ENCODE measurements around the gene LTF. TPM values are rescaled to one million over a fixed set of nuclear protein-coding genes. Genes with fewer than 3 reads are reported as not detected.
A peak's percentile ranks its signal among the peaks of the same experiment; 100 is the strongest.

Gene LTF
- total and polyA plus RNA-seq, 2 of the 13 experiments (the other 11 are each of a cell fraction or from before 2014, with no cell fraction given) = not detected

DNA sequence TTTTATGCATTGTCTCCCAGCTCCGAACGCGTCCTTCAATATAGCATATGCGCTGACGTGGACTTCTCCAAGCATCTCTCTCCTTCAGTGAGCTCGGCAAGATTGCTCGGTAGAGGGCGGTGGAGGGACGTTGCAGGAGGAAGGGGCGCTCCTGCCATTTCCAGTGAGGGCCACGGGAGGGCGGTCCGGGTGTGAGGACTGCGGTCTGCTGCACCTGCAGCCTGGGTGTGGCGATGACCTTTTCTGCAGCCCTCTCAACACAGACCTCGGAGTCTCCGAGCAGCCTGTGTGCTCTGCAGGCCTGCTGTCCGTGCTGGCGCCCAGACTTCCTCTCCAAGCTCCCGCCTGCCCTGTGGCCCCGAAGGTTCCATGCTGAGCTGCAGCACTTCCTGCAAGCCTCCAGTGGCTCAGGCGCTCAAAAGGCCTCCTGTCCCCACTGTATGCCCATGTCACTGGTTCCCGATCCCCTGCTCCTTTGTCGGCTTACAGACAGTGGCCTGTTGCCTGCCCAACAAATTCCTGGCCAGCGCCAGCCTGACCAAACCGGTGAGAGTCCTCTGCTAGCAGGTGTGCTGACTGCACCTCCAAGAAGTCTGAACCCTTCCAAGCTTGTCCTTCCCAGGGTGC lies 24.1 kb upstream of the LTF start (continued):
- TF ChIP-seq, protein P1, sequence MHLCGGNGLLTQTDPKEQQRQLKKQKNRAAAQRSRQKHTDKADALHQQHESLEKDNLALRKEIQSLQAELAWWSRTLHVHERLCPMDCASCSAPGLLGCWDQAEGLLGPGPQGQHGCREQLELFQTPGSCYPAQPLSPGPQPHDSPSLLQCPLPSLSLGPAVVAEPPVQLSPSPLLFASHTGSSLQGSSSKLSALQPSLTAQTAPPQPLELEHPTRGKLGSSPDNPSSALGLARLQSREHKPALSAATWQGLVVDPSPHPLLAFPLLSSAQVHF (CRISPR knock-in tag; IDR thresholded peaks at IDR 0.05) = no peak
- TF ChIP-seq ZSCAN31 (CRISPR knock-in tag; IDR thresholded peaks at IDR 0.05; ENCODE audit: low read depth) (peak; percentile 25; the same call in 1 of the 2 replicates), ZNF264 (CRISPR knock-in tag; IDR thresholded peaks at IDR 0.05) (no peak), ZNF678 (CRISPR knock-in tag; IDR thresholded peaks at IDR 0.05) (no peak), NAIF1 (CRISPR knock-in tag; IDR thresholded peaks at IDR 0.05; ENCODE audit: borderline replicate concordance) (no peak), YY1 (IDR thresholded peaks at IDR 0.05; ENCODE audit: insufficient read depth, insufficient replicate concordance, low read depth, low read length) (peak; percentile 54), ARNTL (CRISPR knock-in tag; IDR thresholded peaks at IDR 0.05) (no peak), HIVEP1 (CRISPR knock-in tag; IDR thresholded peaks at IDR 0.05) (no peak), POLR2A (IDR thresholded peaks at IDR 0.05; ENCODE audit: insufficient read depth in 1 of 2, low read depth in 2 of 2, low read length in 2 of 2) (no peak), TCF7L2 (IDR thresholded peaks at IDR 0.05; ENCODE audit: low read depth, low read length) (no peak), ZNF550 (CRISPR knock-in tag; IDR thresholded peaks at IDR 0.05; ENCODE audit: borderline replicate concordance) (no peak), ZNF720 (CRISPR knock-in tag; IDR thresholded peaks at IDR 0.05) (no peak), TBX2 (CRISPR knock-in tag; IDR thresholded peaks at IDR 0.05; ENCODE audit: borderline replicate concordance) (no peak), SP1 (IDR thresholded peaks at IDR 0.05) (no peak), SP1 (CRISPR knock-in tag; IDR thresholded peaks at IDR 0.05) (peak; percentile 46; the same call in 1 of the 2 replicates), ETV6 (CRISPR knock-in tag; conservative IDR thresholded peaks at IDR 0.05) (no peak)
- TF ChIP-seq, protein P2, sequence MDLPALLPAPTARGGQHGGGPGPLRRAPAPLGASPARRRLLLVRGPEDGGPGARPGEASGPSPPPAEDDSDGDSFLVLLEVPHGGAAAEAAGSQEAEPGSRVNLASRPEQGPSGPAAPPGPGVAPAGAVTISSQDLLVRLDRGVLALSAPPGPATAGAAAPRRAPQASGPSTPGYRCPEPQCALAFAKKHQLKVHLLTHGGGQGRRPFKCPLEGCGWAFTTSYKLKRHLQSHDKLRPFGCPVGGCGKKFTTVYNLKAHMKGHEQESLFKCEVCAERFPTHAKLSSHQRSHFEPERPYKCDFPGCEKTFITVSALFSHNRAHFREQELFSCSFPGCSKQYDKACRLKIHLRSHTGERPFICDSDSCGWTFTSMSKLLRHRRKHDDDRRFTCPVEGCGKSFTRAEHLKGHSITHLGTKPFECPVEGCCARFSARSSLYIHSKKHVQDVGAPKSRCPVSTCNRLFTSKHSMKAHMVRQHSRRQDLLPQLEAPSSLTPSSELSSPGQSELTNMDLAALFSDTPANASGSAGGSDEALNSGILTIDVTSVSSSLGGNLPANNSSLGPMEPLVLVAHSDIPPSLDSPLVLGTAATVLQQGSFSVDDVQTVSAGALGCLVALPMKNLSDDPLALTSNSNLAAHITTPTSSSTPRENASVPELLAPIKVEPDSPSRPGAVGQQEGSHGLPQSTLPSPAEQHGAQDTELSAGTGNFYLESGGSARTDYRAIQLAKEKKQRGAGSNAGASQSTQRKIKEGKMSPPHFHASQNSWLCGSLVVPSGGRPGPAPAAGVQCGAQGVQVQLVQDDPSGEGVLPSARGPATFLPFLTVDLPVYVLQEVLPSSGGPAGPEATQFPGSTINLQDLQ (CRISPR knock-in tag; IDR thresholded peaks at IDR 0.05) = no peak
- TF ChIP-seq, protein P3, sequence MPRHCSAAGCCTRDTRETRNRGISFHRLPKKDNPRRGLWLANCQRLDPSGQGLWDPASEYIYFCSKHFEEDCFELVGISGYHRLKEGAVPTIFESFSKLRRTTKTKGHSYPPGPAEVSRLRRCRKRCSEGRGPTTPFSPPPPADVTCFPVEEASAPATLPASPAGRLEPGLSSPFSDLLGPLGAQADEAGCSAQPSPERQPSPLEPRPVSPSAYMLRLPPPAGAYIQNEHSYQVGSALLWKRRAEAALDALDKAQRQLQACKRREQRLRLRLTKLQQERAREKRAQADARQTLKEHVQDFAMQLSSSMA (CRISPR knock-in tag; IDR thresholded peaks at IDR 0.05) = peak; percentile 28; the same call in 1 of the 2 replicates
- TF ChIP-seq, protein P4, sequence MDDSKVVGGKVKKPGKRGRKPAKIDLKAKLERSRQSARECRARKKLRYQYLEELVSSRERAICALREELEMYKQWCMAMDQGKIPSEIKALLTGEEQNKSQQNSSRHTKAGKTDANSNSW (CRISPR knock-in tag; IDR thresholded peaks at IDR 0.05; ENCODE audit: borderline replicate concordance) = no peak
- TF ChIP-seq, protein P5, sequence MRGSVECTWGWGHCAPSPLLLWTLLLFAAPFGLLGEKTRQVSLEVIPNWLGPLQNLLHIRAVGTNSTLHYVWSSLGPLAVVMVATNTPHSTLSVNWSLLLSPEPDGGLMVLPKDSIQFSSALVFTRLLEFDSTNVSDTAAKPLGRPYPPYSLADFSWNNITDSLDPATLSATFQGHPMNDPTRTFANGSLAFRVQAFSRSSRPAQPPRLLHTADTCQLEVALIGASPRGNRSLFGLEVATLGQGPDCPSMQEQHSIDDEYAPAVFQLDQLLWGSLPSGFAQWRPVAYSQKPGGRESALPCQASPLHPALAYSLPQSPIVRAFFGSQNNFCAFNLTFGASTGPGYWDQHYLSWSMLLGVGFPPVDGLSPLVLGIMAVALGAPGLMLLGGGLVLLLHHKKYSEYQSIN (CRISPR knock-in tag; IDR thresholded peaks at IDR 0.05; ENCODE audit: borderline replicate concordance) = no peak

All from HepG2 (cell line).